CD8-positive, alpha-beta memory T cell (primary cell): ENCODE results near the gene EXT2. TPM values are rescaled to one million over a fixed set of nuclear protein-coding genes. Genes with fewer than 3 reads are reported as not detected.

Experiments used
- CTCF ChIA-PET: fragments of 350-600 bp; sonication (Branson Sonifier 250); formaldehyde crosslinking; loops from one replicate; lab custom pipeline; 2021; ENCODE audit warnings: antibody characterized with exemption; lab: Charles Lee
- POLR2A ChIA-PET: fragments of 350-600 bp; sonication (Branson Sonifier 250); formaldehyde crosslinking; loops from one replicate; lab custom pipeline; 2021; ENCODE audit warnings: antibody characterized with exemption; lab: Charles Lee
- DNase-seq, 5 donors: peaks; one replicate each; pipeline versions ENCODE4 v3.0.0 to v3.0.0-alpha.2; 2020 to 2022; ENCODE audit warnings: mixed read lengths in 1 of 5
- H3K27ac ChIP-seq: one replicate; pipeline ENCODE4 v1.7.0; 2013; ENCODE audit warnings: low read depth, mild to moderate bottlenecking, low read length, moderate library complexity
- H3K27me3 ChIP-seq: 2 replicates; pipeline ENCODE4 v1.7.0; 2013; ENCODE audit warnings: low read length, mild to moderate bottlenecking; ENCODE audit not compliant: insufficient read depth, poor library complexity, severe bottlenecking
- H3K36me3 ChIP-seq: 2 replicates; pipeline ENCODE4 v1.7.0; 2013; ENCODE audit warnings: mild to moderate bottlenecking, low read length, moderate library complexity; ENCODE audit not compliant: insufficient read depth
- H3K4me1 ChIP-seq: 2 replicates; pipeline ENCODE4 v1.7.0; 2013; ENCODE audit warnings: mild to moderate bottlenecking, low read length, moderate library complexity; ENCODE audit not compliant: insufficient read depth
- H3K4me3 ChIP-seq: 2 replicates; pipeline ENCODE4 v1.7.0; 2013; ENCODE audit warnings: mild to moderate bottlenecking, low read length
- H3K9me3 ChIP-seq: 2 replicates; pipeline ENCODE4 v1.7.0; 2013; ENCODE audit warnings: mild to moderate bottlenecking, low read length
- H3K27ac Mint-ChIP-seq, 8 donors: one replicate each; pipeline ENCODE4 v1.8.0; 2020 to 2021; ENCODE audit warnings: mixed read lengths in 8 of 8, mild to moderate bottlenecking in 6 of 8, inconsistent platforms in 3 of 8, moderate library complexity in 3 of 8
- H3K27me3 Mint-ChIP-seq, 2 donors: one replicate each; pipeline ENCODE4 v1.8.0; 2020 to 2021; ENCODE audit warnings: mixed read lengths in 2 of 2, mild to moderate bottlenecking in 1 of 2, moderate library complexity in 1 of 2
- H3K36me3 Mint-ChIP-seq, 3 donors: one replicate each; pipeline ENCODE4 v1.8.0; 2020 to 2021; ENCODE audit warnings: mixed read lengths in 3 of 3, inconsistent platforms in 1 of 3, mild to moderate bottlenecking in 1 of 3
- H3K4me1 Mint-ChIP-seq, 3 donors: one replicate each; pipeline ENCODE4 v1.8.0; 2020 to 2021; ENCODE audit warnings: mixed read lengths in 3 of 3, inconsistent platforms in 1 of 3, mild to moderate bottlenecking in 1 of 3
- H3K4me3 Mint-ChIP-seq, 7 donors: one replicate each; pipeline ENCODE4 v1.8.0; 2020 to 2021; ENCODE audit warnings: mixed read lengths in 7 of 7, mild to moderate bottlenecking in 6 of 7, moderate library complexity in 4 of 7, inconsistent platforms in 2 of 7
- H3K9me3 Mint-ChIP-seq, 5 donors: one replicate each; pipeline ENCODE4 v1.8.0; 2020 to 2022; ENCODE audit warnings: mixed read lengths in 5 of 5, mild to moderate bottlenecking in 3 of 5, moderate library complexity in 2 of 5, inconsistent platforms in 1 of 5
- polyA plus RNA-seq: library from polyadenylated mRNA; unstranded; fragments of 300-500 nt; fragmentation: Illumina TruSeq; gene quantifications from one replicate; pipeline ENCODE4 v1.2.3, GENCODE V29; 2021
- total RNA-seq, 2 experiments: library from RNA; stranded (reverse); gene quantifications; one replicate each; pipeline ENCODE4 v1.2.3, GENCODE V29; 2021

EXT2 gene
- total and polyA plus RNA-seq, 3 experiments from 2014 or later: 37.4 to 46.6 (median 38.5) TPM

DNA sequence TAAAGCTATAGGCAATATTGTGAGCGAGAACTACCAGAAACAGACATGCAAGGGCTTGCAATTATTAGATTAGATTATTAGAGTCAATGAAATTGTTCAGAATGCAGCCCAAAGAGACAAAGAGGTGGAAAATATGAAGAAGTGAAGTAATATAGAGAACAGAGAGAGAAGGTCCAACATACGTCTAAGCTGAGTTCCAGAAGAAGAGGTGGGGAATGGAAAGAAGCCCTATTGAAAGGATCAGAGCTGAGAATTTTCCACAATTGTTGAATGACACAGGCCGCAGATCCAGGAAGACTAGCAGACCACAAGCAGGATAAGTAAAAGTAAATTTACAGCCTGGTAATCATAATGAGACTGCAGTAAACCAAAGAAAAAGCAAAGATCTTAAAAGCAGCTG is 93.2 kb downstream of the EXT2 start:
- H3K9me3 ChIP-seq: peaks cover 10% of the 10 kb centered on the region
- H3K27me3 ChIP-seq: no peaks in the 10 kb centered on the region
- ChIA-PET POLR2A (no interaction called here), CTCF (interaction anchor here (1.2 kb wide), 1 partner anchor 10 kb away, joined by 3 read pairs; no protein-coding TSS in a partner anchor)
- no peak overlapping the region for H3K4me3 ChIP-seq
- Mint-ChIP-seq H3K4me1 (peaks cover 6 to 24% (median 20%) of the 10 kb centered on the region in 3 donors), H3K27ac (no peak overlapping the region), H3K9me3 (peaks cover 9 to 19% (median 18%) of the 10 kb centered on the region in 5 donors), H3K27me3 (no peaks in the 10 kb centered on the region), H3K36me3 (peaks cover 31 to 46% (median 38%) of the 10 kb centered on the region in 3 donors), H3K4me3 (no peak overlapping the region)
- H3K27ac ChIP-seq: no peak overlapping the region
- no peaks in the 10 kb centered on the region for H3K4me1 ChIP-seq
- DNase-seq: no peak
- H3K36me3 ChIP-seq: peaks cover 7% of the 10 kb centered on the region

- H3K27ac Mint-ChIP-seq: no peak overlapping the region
- Histone ChIP-seq H3K27me3 (no peaks in the 10 kb centered on the region), H3K4me1 (no peaks in the 10 kb centered on the region), H3K27ac (no peak overlapping the region), H3K9me3 (peaks cover 10% of the 10 kb centered on the region), H3K36me3 (peaks cover 7% of the 10 kb centered on the region), H3K4me3 (no peak overlapping the region)
- CTCF ChIA-PET: no interaction called here
- H3K36me3 Mint-ChIP-seq: peaks cover 28 to 48% (median 47%) of the 10 kb centered on the region in 3 donors
- no peak overlapping the region for H3K4me3 Mint-ChIP-seq
- H3K4me1 Mint-ChIP-seq: peaks cover 6 to 20% (median 20%) of the 10 kb centered on the region in 3 donors
- DNase-seq: no peak
- POLR2A ChIA-PET: no interaction called here
- H3K27me3 Mint-ChIP-seq: peaks cover 0 to 1% of the 10 kb centered on the region in 2 donors
- peaks cover 9 to 19% (median 18%) of the 10 kb centered on the region in 5 donors for H3K9me3 Mint-ChIP-seq
Measured at GRCh38 chr11:44189986-44190882, 94.8 kb downstream of the EXT2 start.

- Mint-ChIP-seq H3K9me3 (peaks cover 9 to 19% (median 18%) of the 10 kb centered on the region in 5 donors), H3K4me1 (peaks cover 6 to 20% (median 17%) of the 10 kb centered on the region in 3 donors), H3K4me3 (no peak overlapping the region), H3K27ac (no peak overlapping the region), H3K27me3 (peaks cover 0 to 1% of the 10 kb centered on the region in 2 donors), H3K36me3 (peaks cover 28 to 49% (median 42%) of the 10 kb centered on the region in 3 donors)
- no peaks in the 10 kb centered on the region for H3K4me1 ChIP-seq
- no peak overlapping the region for H3K4me3 ChIP-seq
- DNase-seq: no peak
- ChIA-PET POLR2A (no interaction called here), CTCF (no interaction called here)
- H3K9me3 ChIP-seq: peaks cover 10% of the 10 kb centered on the region
- H3K27ac ChIP-seq: no peak overlapping the region
- H3K27me3 ChIP-seq: no peaks in the 10 kb centered on the region
- peaks cover 7% of the 10 kb centered on the region for H3K36me3 ChIP-seq
Measured at GRCh38 chr11:44190883-44191230, 95.4 kb downstream of the EXT2 start.

DNA sequence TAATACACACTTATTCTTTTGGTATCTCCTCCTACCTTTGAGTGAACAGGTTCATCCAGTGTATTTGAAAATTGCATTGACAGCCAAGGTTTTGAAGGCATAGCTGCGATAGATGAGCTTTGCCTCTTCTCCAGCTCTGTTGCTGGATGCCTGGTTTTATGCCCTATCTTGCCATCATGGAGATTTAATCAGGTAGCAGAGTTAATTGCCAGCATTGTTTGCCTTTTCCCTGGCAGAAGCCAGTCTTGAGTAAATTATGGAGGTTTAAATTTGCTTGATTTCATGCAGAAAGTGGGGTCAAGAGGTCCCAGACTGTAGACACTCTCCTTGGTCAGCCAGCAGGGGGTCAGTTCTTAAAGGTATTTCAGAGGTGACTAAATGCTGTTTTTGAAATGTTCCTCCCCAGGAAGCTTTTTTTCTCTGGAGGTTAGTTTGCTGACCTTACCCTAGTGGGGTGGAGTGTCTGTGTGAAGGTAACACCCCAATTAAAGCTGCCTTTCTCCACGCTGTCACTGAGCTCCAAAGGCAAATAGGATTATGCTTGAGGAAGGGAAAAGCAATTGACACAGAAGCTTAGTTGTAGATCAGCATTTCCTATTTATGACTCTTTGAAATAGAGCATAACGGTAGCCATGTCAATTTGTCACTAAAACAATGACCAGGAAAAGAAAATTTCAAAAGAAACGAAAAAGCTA is 96.0 kb downstream of the EXT2 start:
- H3K36me3 ChIP-seq: peaks cover 7% of the 10 kb centered on the region
- Mint-ChIP-seq H3K4me3 (no peak overlapping the region), H3K4me1 (peaks cover 6 to 20% (median 17%) of the 10 kb centered on the region in 3 donors), H3K27me3 (peaks cover 0 to 1% of the 10 kb centered on the region in 2 donors), H3K9me3 (peaks cover 9 to 20% (median 18%) of the 10 kb centered on the region in 5 donors), H3K36me3 (peaks cover 28 to 52% (median 46%) of the 10 kb centered on the region in 3 donors), H3K27ac (no peak overlapping the region)
- no peak overlapping the region for H3K4me3 ChIP-seq
- ChIA-PET POLR2A (no interaction called here), CTCF (no interaction called here)
- DNase-seq: no peak
- H3K4me1 ChIP-seq: no peaks in the 10 kb centered on the region
- peaks cover 10% of the 10 kb centered on the region for H3K9me3 ChIP-seq
- H3K27me3 ChIP-seq: no peaks in the 10 kb centered on the region
- no peak overlapping the region for H3K27ac ChIP-seq

GRCh38 chr11:44192017-44192385 is 96.5 kb downstream of the EXT2 start:
- peaks cover 10% of the 10 kb centered on the region for H3K9me3 ChIP-seq
- H3K27me3 ChIP-seq: no peaks in the 10 kb centered on the region
- Mint-ChIP-seq H3K9me3 (peaks cover 9 to 20% (median 18%) of the 10 kb centered on the region in 5 donors), H3K27me3 (peaks cover 0 to 1% of the 10 kb centered on the region in 2 donors), H3K4me1 (peaks cover 6 to 20% (median 17%) of the 10 kb centered on the region in 3 donors), H3K36me3 (peaks cover 31 to 56% (median 50%) of the 10 kb centered on the region in 3 donors), H3K4me3 (no peak overlapping the region), H3K27ac (peak overlapping the region in 2 of 8 donors; percentile 20 to 38)
- no peaks in the 10 kb centered on the region for H3K4me1 ChIP-seq
- no peak for DNase-seq
- POLR2A ChIA-PET: no interaction called here
- peaks cover 7% of the 10 kb centered on the region for H3K36me3 ChIP-seq
- CTCF ChIA-PET: no interaction called here
- H3K27ac ChIP-seq: no peak overlapping the region
- no peak overlapping the region for H3K4me3 ChIP-seq

DNA sequence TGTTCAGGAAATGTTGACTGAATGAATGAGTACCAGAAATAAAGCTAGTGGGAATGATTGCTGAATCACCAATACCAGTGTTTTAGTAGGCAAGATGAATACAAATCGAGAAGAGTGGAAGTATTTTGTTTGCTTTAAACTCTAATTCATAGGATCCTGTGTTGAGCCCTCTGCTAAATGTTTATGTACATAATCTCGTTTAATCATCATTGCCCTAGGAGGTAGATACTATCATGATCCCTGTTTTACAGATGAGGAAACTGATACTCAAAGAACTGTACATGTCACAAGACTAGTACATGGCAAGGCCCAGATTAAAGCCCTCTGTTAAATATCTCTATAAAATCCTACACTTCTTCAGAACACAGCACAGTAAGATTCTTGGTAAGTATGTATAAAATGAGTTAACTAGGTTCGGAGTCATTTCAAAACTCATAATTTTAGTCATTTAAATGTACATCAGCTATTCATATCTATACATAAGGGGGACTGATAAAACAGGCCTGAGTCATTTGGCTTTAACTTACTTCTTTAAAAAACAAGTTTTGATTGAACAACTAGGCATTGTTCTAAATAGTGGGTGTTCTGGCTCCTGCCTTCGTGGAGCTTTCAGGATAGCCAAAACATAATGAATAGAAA is 97.1 kb downstream of the EXT2 start:
- no peak overlapping the region for H3K4me3 ChIP-seq
- H3K27me3 ChIP-seq: no peaks in the 10 kb centered on the region
- H3K27ac ChIP-seq: no peak overlapping the region
- H3K36me3 ChIP-seq: peaks cover 7% of the 10 kb centered on the region
- Mint-ChIP-seq H3K36me3 (peaks cover 27 to 56% (median 50%) of the 10 kb centered on the region in 3 donors), H3K4me3 (no peak overlapping the region), H3K4me1 (peaks cover 6 to 20% (median 17%) of the 10 kb centered on the region in 3 donors), H3K9me3 (peaks cover 7 to 16% (median 13%) of the 10 kb centered on the region in 5 donors), H3K27ac (peak overlapping the region in 1 of 8 donors; percentile 20), H3K27me3 (peaks cover 0 to 1% of the 10 kb centered on the region in 2 donors)
- H3K4me1 ChIP-seq: no peaks in the 10 kb centered on the region
- CTCF ChIA-PET: no interaction called here
- H3K9me3 ChIP-seq: peaks cover 10% of the 10 kb centered on the region
- DNase-seq: no peak
- POLR2A ChIA-PET: no interaction called here

- Histone ChIP-seq H3K4me1 (no peaks in the 10 kb centered on the region), H3K9me3 (peaks cover 1% of the 10 kb centered on the region), H3K36me3 (peaks cover 9% of the 10 kb centered on the region), H3K4me3 (no peak overlapping the region), H3K27ac (no peak overlapping the region), H3K27me3 (no peaks in the 10 kb centered on the region)
- Mint-ChIP-seq H3K9me3 (peaks cover 0 to 6% (median under 1%) of the 10 kb centered on the region in 5 donors), H3K27me3 (peaks cover 0 to 1% of the 10 kb centered on the region in 2 donors), H3K36me3 (peaks cover 28 to 59% (median 45%) of the 10 kb centered on the region in 3 donors), H3K27ac (peak overlapping the region in 1 of 8 donors; percentile 58), H3K4me3 (no peak overlapping the region), H3K4me1 (peaks cover 3 to 17% (median 16%) of the 10 kb centered on the region in 3 donors)
- no peak for DNase-seq
- POLR2A ChIA-PET: no interaction called here
- CTCF ChIA-PET: no interaction called here
Measured at GRCh38 chr11:44193856-44194255, 98.4 kb downstream of the EXT2 start.
